ENCODE data around the gene KIAA1958.

DNA sequence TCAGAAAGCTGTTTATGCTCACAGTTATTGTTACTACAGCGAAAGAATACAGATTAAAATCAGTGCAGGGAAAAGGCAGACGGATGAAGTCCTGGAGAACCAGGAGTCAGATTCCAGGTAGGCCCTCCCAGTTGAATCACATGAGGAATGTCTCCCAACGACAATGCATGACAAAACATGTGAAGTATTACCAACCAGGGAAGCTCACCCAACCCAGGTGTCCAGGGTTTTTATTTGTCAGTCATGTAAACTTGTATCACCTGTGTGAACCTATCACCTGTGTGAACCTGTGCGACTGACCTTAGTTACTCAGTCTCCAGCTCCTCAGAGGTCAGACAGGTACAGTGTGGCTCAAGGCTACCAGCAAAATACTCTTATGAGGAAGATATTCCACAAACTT is 63.9 kb downstream of the KIAA1958 start:
- TF ChIP-seq, protein P1, sequence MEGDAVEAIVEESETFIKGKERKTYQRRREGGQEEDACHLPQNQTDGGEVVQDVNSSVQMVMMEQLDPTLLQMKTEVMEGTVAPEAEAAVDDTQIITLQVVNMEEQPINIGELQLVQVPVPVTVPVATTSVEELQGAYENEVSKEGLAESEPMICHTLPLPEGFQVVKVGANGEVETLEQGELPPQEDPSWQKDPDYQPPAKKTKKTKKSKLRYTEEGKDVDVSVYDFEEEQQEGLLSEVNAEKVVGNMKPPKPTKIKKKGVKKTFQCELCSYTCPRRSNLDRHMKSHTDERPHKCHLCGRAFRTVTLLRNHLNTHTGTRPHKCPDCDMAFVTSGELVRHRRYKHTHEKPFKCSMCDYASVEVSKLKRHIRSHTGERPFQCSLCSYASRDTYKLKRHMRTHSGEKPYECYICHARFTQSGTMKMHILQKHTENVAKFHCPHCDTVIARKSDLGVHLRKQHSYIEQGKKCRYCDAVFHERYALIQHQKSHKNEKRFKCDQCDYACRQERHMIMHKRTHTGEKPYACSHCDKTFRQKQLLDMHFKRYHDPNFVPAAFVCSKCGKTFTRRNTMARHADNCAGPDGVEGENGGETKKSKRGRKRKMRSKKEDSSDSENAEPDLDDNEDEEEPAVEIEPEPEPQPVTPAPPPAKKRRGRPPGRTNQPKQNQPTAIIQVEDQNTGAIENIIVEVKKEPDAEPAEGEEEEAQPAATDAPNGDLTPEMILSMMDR (conservative IDR thresholded peaks at IDR 0.05; ENCODE audit: low read depth, low read length), result no peak
- TF ChIP-seq RCOR1 (IDR thresholded peaks at IDR 0.05; ENCODE audit: insufficient replicate concordance, low read length), result no peak
- no peak for TF ChIP-seq POLR2A (IDR thresholded peaks at IDR 0.05; ENCODE audit: low read depth, low read length)
- no peak for TF ChIP-seq BHLHE40 (IDR thresholded peaks at IDR 0.05; ENCODE audit: low read depth, low read length)
- TF ChIP-seq, protein P2, sequence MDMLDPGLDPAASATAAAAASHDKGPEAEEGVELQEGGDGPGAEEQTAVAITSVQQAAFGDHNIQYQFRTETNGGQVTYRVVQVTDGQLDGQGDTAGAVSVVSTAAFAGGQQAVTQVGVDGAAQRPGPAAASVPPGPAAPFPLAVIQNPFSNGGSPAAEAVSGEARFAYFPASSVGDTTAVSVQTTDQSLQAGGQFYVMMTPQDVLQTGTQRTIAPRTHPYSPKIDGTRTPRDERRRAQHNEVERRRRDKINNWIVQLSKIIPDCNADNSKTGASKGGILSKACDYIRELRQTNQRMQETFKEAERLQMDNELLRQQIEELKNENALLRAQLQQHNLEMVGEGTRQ (IDR thresholded peaks at IDR 0.05; ENCODE audit: low read depth, low read length), result no peak
- TF ChIP-seq SMC3 (IDR thresholded peaks at IDR 0.05; ENCODE audit: low read depth, low read length), result no peak
- no peak for TF ChIP-seq CEBPB (IDR thresholded peaks at IDR 0.05; ENCODE audit: low read depth, low read length)
- TF ChIP-seq MXI1 (IDR thresholded peaks at IDR 0.05; ENCODE audit: borderline replicate concordance, low read depth, low read length), result no peak
